Stomach (tissue), 9 donors: Measurements from ENCODE around the gene MANF. TPM values are rescaled to one million over a fixed set of nuclear protein-coding genes. Genes with fewer than 3 reads are reported as not detected.

Experiments used
- DNase-seq, 2 donors: peaks; one replicate each; pipeline versions ENCODE4 v3.0.0 to v3.0.0-alpha.2; 2013 to 2019
- H3K27ac ChIP-seq, 5 donors: fragments of 200-600 bp in 4 of 5; sonication (generic) in 4 of 5; one replicate each; pipeline ENCODE4 v1.5.1; 2013 to 2019; ENCODE audit warnings: mild to moderate bottlenecking in 1 of 5, moderate library complexity in 1 of 5
- H3K27me3 ChIP-seq, 3 donors: fragments of 200-600 bp; sonication (generic); one replicate each; pipeline ENCODE4 v1.5.1; 2017 to 2019; ENCODE audit warnings: mixed run types in 1 of 3
- H3K36me3 ChIP-seq, 4 donors: fragments of 200-600 bp; sonication (generic); 1 replicate in 3 of 4; 2 replicates in 1 of 4; pipeline ENCODE4 v1.5.1; 2016 to 2019
- H3K4me1 ChIP-seq, 4 donors: fragments of 200-600 bp; sonication (generic); one replicate each; pipeline ENCODE4 v1.5.1; 2016 to 2019
- H3K4me3 ChIP-seq, 4 donors: fragments of 200-600 bp; sonication (generic) in 3 of 4; one replicate each; pipeline ENCODE4 v1.5.1; 2016 to 2019; ENCODE audit warnings: mild to moderate bottlenecking in 1 of 4
- H3K9me3 ChIP-seq, 4 donors: fragments of 200-600 bp; sonication (generic); one replicate each; pipeline ENCODE4 v1.5.1; 2016 to 2019
- CTCF ChIP-seq, 7 experiments: fragments of 450-650 bp in 4 of 7; fragments of 200-600 bp in 3 of 7; sonication (generic) in 3 of 7; IDR thresholded peaks; one replicate each; pipeline ENCODE4 v1.5.1; 2016 to 2019; ENCODE audit warnings: antibody characterized with exemption in 7 of 7, control low read depth in 2 of 7, mild to moderate bottlenecking in 1 of 7
- EP300 ChIP-seq: sonication (generic); formaldehyde crosslinking; IDR thresholded peaks from one replicate; pipeline ENCODE4 v1.6.1; 2017; ENCODE audit warnings: antibody characterized with exemption
- POLR2A ChIP-seq, 4 donors: fragments of 450-650 bp; IDR thresholded peaks; one replicate each; pipeline ENCODE4 v1.6.1; 2016; ENCODE audit warnings: antibody characterized with exemption in 4 of 4, control low read depth in 2 of 4, mild to moderate bottlenecking in 1 of 4, moderate library complexity in 1 of 4
- POLR2AphosphoS5 ChIP-seq, 3 donors: sonication (generic); formaldehyde crosslinking; IDR thresholded peaks; one replicate each; pipeline ENCODE4 v1.6.1; 2016; ENCODE audit warnings: antibody characterized with exemption in 3 of 3
- WGBS, 5 donors: extraction: QIAGEN DNeasy Blood & Tissue Kit in 3 of 5; methylation state at CpG; one replicate each; pipeline versions ENCODE4 v1.1.5 to v1.1.7; 2013 to 2018; 5-methylcytosine and 5-hydroxymethylcytosine counted together
- intact Hi-C: fragments of 100-400 bp; cut with DNase I; formaldehyde crosslinking; loops from one replicate; pipeline ENCODE4 v1.15.1; 2023; ENCODE audit warnings: low total_unique reads
- polyA plus RNA-seq, 3 donors: library from polyadenylated mRNA; stranded (reverse); fragments of 200-250 nt; gene quantifications; one replicate each; pipeline ENCODE4 v1.2.3, GENCODE V29; 2013
- total RNA-seq, 5 donors: library from RNA; depleted of rRNA; stranded (reverse); fragments of >200 nt; gene quantifications; one replicate each; pipeline versions ENCODE4 v1.1.0 to v1.2.3, GENCODE V29; 2014 to 2016
- donor health status: healthy with polysubstance abuse.
- donor health status: Bipolar disorder and iron deficiency.
- donor health status: healthy.

The MANF gene
- total and polyA plus RNA-seq, 8 donors: 0.58 to 76.4 (median 31.7) TPM

GRCh38 chr3:51355891-51356578 is 29.1 kb upstream of the MANF start:
- intact Hi-C loops: loop anchor here (10.0 kb wide), 1 partner anchor 251 kb away; no protein-coding TSS in a partner anchor
- Histone ChIP-seq H3K36me3 (peaks cover 0 to 9% (median 0%) of the 10 kb centered on the region in 4 donors), H3K4me1 (peaks cover 10 to 34% (median 26%) of the 10 kb centered on the region in 4 donors), H3K27ac (peak overlapping the region; percentile 31 to 72 (median 71)), H3K4me3 (no peak overlapping the region), H3K9me3 (no peaks in the 10 kb centered on the region), H3K27me3 (no peaks in the 10 kb centered on the region)
- WGBS, 5 donors: 28 to 48% (median 42%) methylated on average over 8 of the region's 8 CpGs
- TF ChIP-seq CTCF (IDR thresholded peaks at IDR 0.05) (no peak), POLR2AphosphoS5 (IDR thresholded peaks at IDR 0.05) (peak in 2 of 3 donors; percentile 38 to 54)
- peak; percentile 70 to 74 for DNase-seq

GRCh38 chr3:51357856-51358255 is 27.2 kb upstream of the MANF start:
- Histone ChIP-seq H3K4me3 (no peak overlapping the region), H3K27me3 (no peaks in the 10 kb centered on the region), H3K27ac (peak overlapping the region in 4 of 5 donors; percentile 67 to 72 (median 72)), H3K36me3 (peaks cover 0 to 9% (median 0%) of the 10 kb centered on the region in 4 donors), H3K9me3 (no peaks in the 10 kb centered on the region), H3K4me1 (peaks cover 10 to 34% (median 26%) of the 10 kb centered on the region in 4 donors)
- 71 to 92% (median 71%) methylated on average over 4 of the region's 4 CpGs for WGBS, 5 donors
- TF ChIP-seq EP300: no peak
- no peak for TF ChIP-seq POLR2A (IDR thresholded peaks at IDR 0.05)
- TF ChIP-seq CTCF (IDR thresholded peaks at IDR 0.05): no peak
- TF ChIP-seq POLR2AphosphoS5 (IDR thresholded peaks at IDR 0.05): no peak
- no peak for DNase-seq
- intact Hi-C loops: loop anchor here (10.0 kb wide), 1 partner anchor 253 kb away; no protein-coding TSS in a partner anchor

GRCh38 chr3:51358981-51359380 is 26.1 kb upstream of the MANF start:
- Histone ChIP-seq H3K4me1 (peaks cover 10 to 34% (median 26%) of the 10 kb centered on the region in 4 donors), H3K27ac (no peak overlapping the region), H3K4me3 (no peak overlapping the region), H3K9me3 (no peaks in the 10 kb centered on the region), H3K36me3 (peaks cover 0 to 9% (median 0%) of the 10 kb centered on the region in 4 donors), H3K27me3 (no peaks in the 10 kb centered on the region)
- intact Hi-C loops: loop anchor here (10.0 kb wide), 1 partner anchor 254 kb away; no protein-coding TSS in a partner anchor
- DNase-seq: no peak
- TF ChIP-seq CTCF (IDR thresholded peaks at IDR 0.05) (no peak), POLR2AphosphoS5 (IDR thresholded peaks at IDR 0.05) (no peak), EP300 (no peak), POLR2A (IDR thresholded peaks at IDR 0.05) (no peak)
- WGBS, 5 donors: 84 to 89% (median 87%) methylated on average over 3 of the region's 3 CpGs

GRCh38 chr3:51360806-51361205 is 24.3 kb upstream of the MANF start:
- DNase-seq: no peak
- Histone ChIP-seq H3K27me3 (no peaks in the 10 kb centered on the region), H3K36me3 (peaks cover 0 to 9% (median 0%) of the 10 kb centered on the region in 4 donors), H3K4me1 (peaks cover 10 to 24% (median 18%) of the 10 kb centered on the region in 4 donors), H3K4me3 (no peak overlapping the region), H3K27ac (no peak overlapping the region), H3K9me3 (no peaks in the 10 kb centered on the region)
- TF ChIP-seq POLR2AphosphoS5 (IDR thresholded peaks at IDR 0.05) (no peak), CTCF (IDR thresholded peaks at IDR 0.05) (no peak)
- 79 to 92% (median 86%) methylated on average over 3 of the region's 3 CpGs for WGBS, 5 donors
- intact Hi-C loops: no loop called here
